Astrocyte (in vitro differentiated cells and primary cell): ENCODE results near the gene LRRC27. TPM values are rescaled to one million over a fixed set of nuclear protein-coding genes. Genes with fewer than 3 reads are reported as not detected.

Experiments
- DNase-seq: peaks from one replicate; pipeline ENCODE4 v3.0.0-alpha.2; 2010; ENCODE audit warnings: low read depth
- FAIRE-seq: peaks from 2 replicates; lab custom pipeline; 2011; peaks lifted over from hg19 to GRCh38; lab: Jason Lieb, UNC
- H2AFZ ChIP-seq: 2 replicates; pipeline ENCODE4 v1.6.0; 2012; ENCODE audit warnings: low read depth, low read length, inconsistent platforms
- H3K27ac ChIP-seq: 2 replicates; pipeline ENCODE4 v1.5.1; 2011; ENCODE audit warnings: low read depth, low read length, inconsistent platforms
- H3K27me3 ChIP-seq: 2 replicates; pipeline ENCODE4 v1.6.0; 2011; ENCODE audit warnings: low read length, inconsistent platforms; ENCODE audit not compliant: insufficient read depth
- H3K36me3 ChIP-seq: 2 replicates; pipeline ENCODE4 v1.5.1; 2011; ENCODE audit warnings: low read length, inconsistent platforms; ENCODE audit not compliant: insufficient read depth
- H3K4me1 ChIP-seq: 2 replicates; pipeline ENCODE4 v1.5.1; 2011; ENCODE audit warnings: low read length, inconsistent platforms; ENCODE audit not compliant: insufficient read depth
- H3K4me2 ChIP-seq: 2 replicates; pipeline ENCODE4 v1.6.0; 2012; ENCODE audit warnings: low read length, inconsistent platforms
- H3K4me3 ChIP-seq: 2 replicates; pipeline ENCODE4 v1.5.1; 2011; ENCODE audit warnings: low read depth, mild to moderate bottlenecking, low read length, inconsistent platforms; ENCODE audit not compliant: insufficient read depth
- H3K79me2 ChIP-seq: 2 replicates; pipeline ENCODE4 v1.6.0; 2012; ENCODE audit warnings: mild to moderate bottlenecking, low read length, inconsistent platforms; ENCODE audit not compliant: insufficient read depth
- H3K9ac ChIP-seq: 2 replicates; pipeline ENCODE4 v1.6.0; 2012; ENCODE audit warnings: mild to moderate bottlenecking, low read length, inconsistent platforms
- H3K9me3 ChIP-seq: 2 replicates; pipeline ENCODE4 v1.5.1; 2012; ENCODE audit warnings: low read depth, mild to moderate bottlenecking, low read length, inconsistent platforms; ENCODE audit not compliant: insufficient read depth
- H4K20me1 ChIP-seq: 2 replicates; pipeline ENCODE4 v1.6.0; 2012; ENCODE audit warnings: low read length, inconsistent platforms; ENCODE audit not compliant: insufficient read depth
- H3K27ac Mint-ChIP-seq: one replicate; pipeline ENCODE4 v1.8.0; 2021; ENCODE audit warnings: mild to moderate bottlenecking, mixed read lengths; ENCODE audit not compliant: unreplicated experiment
- H3K27me3 Mint-ChIP-seq: one replicate; pipeline ENCODE4 v1.8.0; 2021; ENCODE audit warnings: low read depth, mixed read lengths; ENCODE audit not compliant: unreplicated experiment
- H3K36me3 Mint-ChIP-seq: one replicate; pipeline ENCODE4 v1.8.0; 2021; ENCODE audit warnings: low read depth, mixed read lengths; ENCODE audit not compliant: unreplicated experiment
- H3K4me1 Mint-ChIP-seq: one replicate; pipeline ENCODE4 v1.8.0; 2021; ENCODE audit warnings: low read depth, mixed read lengths; ENCODE audit not compliant: unreplicated experiment
- H3K4me3 Mint-ChIP-seq: one replicate; pipeline ENCODE4 v1.8.0; 2021; ENCODE audit warnings: mild to moderate bottlenecking, moderate library complexity, mixed read lengths; ENCODE audit not compliant: unreplicated experiment
- H3K9me3 Mint-ChIP-seq: one replicate; pipeline ENCODE4 v1.8.0; 2021; ENCODE audit warnings: mild to moderate bottlenecking, mixed read lengths; ENCODE audit not compliant: unreplicated experiment
- EZH2 ChIP-seq: IDR thresholded peaks from 2 replicates; pipeline ENCODE4 v1.6.1; 2012; ENCODE audit warnings: mild to moderate bottlenecking, low read length, inconsistent platforms; ENCODE audit not compliant: insufficient read depth
- total RNA-seq: library from RNA; stranded (reverse); gene quantifications from 2 replicates; pipeline ENCODE4 v1.2.1, GENCODE V29; 2021
- TF ChIP-seq, protein P1 (sequence below): IDR thresholded peaks from 2 replicates; pipeline ENCODE4 v1.5.1; 2011; ENCODE audit warnings: low read depth, mild to moderate bottlenecking, inconsistent platforms, low read length, moderate library complexity; ENCODE audit not compliant: insufficient read depth

LRRC27 gene
- total RNA-seq, 1 donor from 2014 or later, result 8.0 TPM

DNA sequence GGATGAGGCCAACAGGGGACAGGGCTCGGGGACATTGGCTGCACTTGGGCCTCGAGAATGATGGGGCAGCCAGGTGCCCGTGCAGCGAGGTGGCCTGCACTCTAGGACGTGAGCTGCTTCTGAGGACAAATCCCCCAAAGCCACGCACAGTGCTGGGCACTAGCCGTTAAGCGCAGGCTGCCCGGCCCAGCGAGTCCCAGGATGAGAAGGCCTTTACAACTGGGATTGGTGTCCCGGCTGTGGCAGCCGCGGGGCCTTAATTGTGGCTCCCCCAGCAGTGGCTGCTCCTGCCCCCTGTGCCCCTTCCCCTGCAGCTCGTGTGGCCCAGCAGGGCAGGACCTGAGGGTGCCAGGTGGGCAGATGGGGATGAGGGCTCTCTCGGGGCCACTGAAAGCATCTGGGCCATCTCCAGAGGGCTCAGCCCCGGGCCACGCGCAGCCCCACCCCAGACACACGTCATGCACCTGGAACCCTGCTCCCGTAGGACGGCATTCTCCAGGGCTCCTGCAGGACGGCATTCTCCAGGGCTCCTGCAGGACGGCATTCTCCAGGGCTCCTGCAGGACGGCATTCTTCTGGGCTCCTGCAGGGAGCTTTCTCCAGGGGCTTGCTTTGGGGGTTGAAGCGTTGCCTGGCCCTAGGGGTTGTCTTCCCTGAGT is 71.6 kb downstream of the LRRC27 start:
- Histone ChIP-seq H3K4me1 (peaks cover 5% of the 10 kb centered on the region), H3K4me2 (no peak overlapping the region), H3K27me3 (no peaks in the 10 kb centered on the region), H3K9me3 (no peaks in the 10 kb centered on the region), H3K79me2 (peaks cover 7% of the 10 kb centered on the region), H3K27ac (no peak overlapping the region), H3K36me3 (no peaks in the 10 kb centered on the region), H2AFZ (no peak overlapping the region), H3K4me3 (no peak overlapping the region), H4K20me1 (peaks cover 42% of the 10 kb centered on the region), H3K9ac (no peak overlapping the region)
- no peak for DNase-seq
- Mint-ChIP-seq H3K27ac (no peak overlapping the region), H3K4me1 (peaks cover 3% of the 10 kb centered on the region), H3K9me3 (no peaks in the 10 kb centered on the region), H3K27me3 (no peaks in the 10 kb centered on the region), H3K4me3 (no peak overlapping the region), H3K36me3 (peaks cover 5% of the 10 kb centered on the region)
- FAIRE-seq, result no peak
- TF ChIP-seq, protein P1, sequence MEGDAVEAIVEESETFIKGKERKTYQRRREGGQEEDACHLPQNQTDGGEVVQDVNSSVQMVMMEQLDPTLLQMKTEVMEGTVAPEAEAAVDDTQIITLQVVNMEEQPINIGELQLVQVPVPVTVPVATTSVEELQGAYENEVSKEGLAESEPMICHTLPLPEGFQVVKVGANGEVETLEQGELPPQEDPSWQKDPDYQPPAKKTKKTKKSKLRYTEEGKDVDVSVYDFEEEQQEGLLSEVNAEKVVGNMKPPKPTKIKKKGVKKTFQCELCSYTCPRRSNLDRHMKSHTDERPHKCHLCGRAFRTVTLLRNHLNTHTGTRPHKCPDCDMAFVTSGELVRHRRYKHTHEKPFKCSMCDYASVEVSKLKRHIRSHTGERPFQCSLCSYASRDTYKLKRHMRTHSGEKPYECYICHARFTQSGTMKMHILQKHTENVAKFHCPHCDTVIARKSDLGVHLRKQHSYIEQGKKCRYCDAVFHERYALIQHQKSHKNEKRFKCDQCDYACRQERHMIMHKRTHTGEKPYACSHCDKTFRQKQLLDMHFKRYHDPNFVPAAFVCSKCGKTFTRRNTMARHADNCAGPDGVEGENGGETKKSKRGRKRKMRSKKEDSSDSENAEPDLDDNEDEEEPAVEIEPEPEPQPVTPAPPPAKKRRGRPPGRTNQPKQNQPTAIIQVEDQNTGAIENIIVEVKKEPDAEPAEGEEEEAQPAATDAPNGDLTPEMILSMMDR, result no peak
- TF ChIP-seq EZH2, result no peak

DNA sequence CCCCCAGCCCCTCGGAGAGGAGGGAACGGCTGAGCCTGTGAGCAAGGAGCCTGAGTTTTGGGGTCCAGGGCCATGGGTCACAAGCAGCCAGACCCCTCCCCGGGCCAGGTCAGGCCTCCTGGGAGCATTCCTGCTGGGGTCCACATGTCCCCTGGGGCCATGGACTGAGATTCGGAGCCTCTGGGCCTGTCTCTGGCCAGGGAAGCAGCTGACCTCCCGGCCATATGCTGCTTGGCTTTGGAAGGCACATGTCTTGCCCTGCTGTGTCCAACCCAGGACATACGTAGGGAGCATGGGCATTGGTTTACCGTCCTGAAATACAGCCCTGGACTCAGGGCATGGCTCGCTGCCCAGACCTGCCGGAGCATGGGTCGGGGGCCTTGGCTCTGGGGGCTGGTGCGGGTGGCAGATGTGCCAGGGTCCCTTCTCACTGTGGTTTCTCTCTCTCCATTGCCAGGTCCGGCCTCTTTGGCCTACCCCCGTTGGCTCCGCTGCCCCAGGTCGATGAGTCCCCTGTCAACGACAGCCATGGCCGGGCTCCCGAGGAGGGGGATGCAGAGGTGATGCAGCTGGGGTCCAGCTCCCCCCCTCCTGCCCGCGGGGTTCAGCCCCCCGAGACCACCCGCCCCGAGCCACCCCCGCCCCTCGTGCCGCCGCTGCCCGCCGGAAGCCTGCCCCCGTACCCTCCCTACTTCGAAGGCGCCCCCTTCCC is 72.3 kb downstream of the LRRC27 start:
- Histone ChIP-seq H3K4me3 (no peak overlapping the region), H2AFZ (no peak overlapping the region), H3K4me2 (no peak overlapping the region), H3K4me1 (peaks cover 5% of the 10 kb centered on the region), H3K9me3 (no peaks in the 10 kb centered on the region), H3K9ac (no peak overlapping the region), H3K36me3 (no peaks in the 10 kb centered on the region), H4K20me1 (peaks cover 37% of the 10 kb centered on the region), H3K27me3 (no peaks in the 10 kb centered on the region), H3K79me2 (peaks cover 3% of the 10 kb centered on the region), H3K27ac (no peak overlapping the region)
- Mint-ChIP-seq H3K27ac (no peak overlapping the region), H3K27me3 (no peaks in the 10 kb centered on the region), H3K4me3 (no peak overlapping the region), H3K4me1 (peaks cover 3% of the 10 kb centered on the region), H3K36me3 (peaks cover 5% of the 10 kb centered on the region), H3K9me3 (no peaks in the 10 kb centered on the region)
- no peak for FAIRE-seq
- TF ChIP-seq, protein P1, result no peak
- TF ChIP-seq EZH2, result no peak
- no peak for DNase-seq

- DNase-seq, result no peak
- no peak overlapping the region for H3K27ac Mint-ChIP-seq
- no peak for FAIRE-seq
Observed at GRCh38 chr10:132404911-132405462, 73.0 kb downstream of the LRRC27 start.

More at GRCh38 chr10:132404911-132405462, 73.0 kb downstream of the LRRC27 start:
- H3K4me3 Mint-ChIP-seq, result no peak overlapping the region
- Histone ChIP-seq H3K27me3 (no peaks in the 10 kb centered on the region), H3K27ac (no peak overlapping the region), H3K4me3 (no peak overlapping the region), H3K4me2 (no peak overlapping the region), H4K20me1 (peaks cover 33% of the 10 kb centered on the region), H2AFZ (no peak overlapping the region), H3K4me1 (peaks cover 5% of the 10 kb centered on the region), H3K9ac (no peak overlapping the region), H3K36me3 (no peaks in the 10 kb centered on the region), H3K9me3 (no peaks in the 10 kb centered on the region), H3K79me2 (no peaks in the 10 kb centered on the region)
- H3K36me3 Mint-ChIP-seq, result peaks cover 5% of the 10 kb centered on the region
- H3K4me1 Mint-ChIP-seq, result peaks cover 6% of the 10 kb centered on the region
- no peak for TF ChIP-seq EZH2
- TF ChIP-seq, protein P1, result no peak
- H3K27me3 Mint-ChIP-seq, result no peaks in the 10 kb centered on the region
- H3K9me3 Mint-ChIP-seq, result no peaks in the 10 kb centered on the region
